HG03280 (cell line): Measurements from ENCODE around the gene GALNT7.
"Not testable (repeated sequence)": the region's sequence is repeated elsewhere in the genome, so short reads cannot be mapped to it uniquely, and the experiment has no call there.

Experiments used
- ATAC-seq: cut with Tn5 transposase; IDR thresholded peaks from one replicate; pipeline ENCODE4 v1.9.1; 2021; ENCODE audit warnings: mild to moderate bottlenecking, moderate library complexity; ENCODE audit not compliant: unreplicated experiment

GALNT7 gene

GRCh38 chr4:173168396-173169177 lies at the start of gene GALNT7:
Gene GALNT7 (plus strand): TSS chr4:173168811. CDS start chr4:173168836, 25 bp downstream.
- ATAC-seq, result peak; percentile 33

- ATAC-seq, result not testable (repeated sequence)
Measured at GRCh38 chr4:173118819-173119218, 49.8 kb upstream of the GALNT7 start.

- ATAC-seq, result no peak
Measured at GRCh38 chr4:173119818-173120217, 48.8 kb upstream of the GALNT7 start.

- peak; percentile 90 for ATAC-seq
Measured at GRCh38 chr4:173121076-173121561, 47.5 kb upstream of the GALNT7 start.

- ATAC-seq, result no peak
Measured at GRCh38 chr4:173124209-173124865, 44.3 kb upstream of the GALNT7 start.

- ATAC-seq, result no peak
Measured at GRCh38 chr4:173125216-173125812, 43.3 kb upstream of the GALNT7 start.

- no peak for ATAC-seq
Measured at GRCh38 chr4:173128199-173128890, 40.3 kb upstream of the GALNT7 start.

- ATAC-seq, result no peak
Measured at GRCh38 chr4:173130687-173131086, 37.9 kb upstream of the GALNT7 start.

GRCh38 chr4:173134426-173134825 lies 34.2 kb upstream of the GALNT7 start:
- ATAC-seq, result no peak

GRCh38 chr4:173135241-173135847 lies 33.3 kb upstream of the GALNT7 start:
- no peak for ATAC-seq

- ATAC-seq, result no peak
Measured at GRCh38 chr4:173138624-173139023, 30.0 kb upstream of the GALNT7 start.

GRCh38 chr4:173139561-173139960 lies 29.1 kb upstream of the GALNT7 start:
- ATAC-seq, result no peak

GRCh38 chr4:173145131-173145530 lies 23.5 kb upstream of the GALNT7 start:
- no peak for ATAC-seq

- no peak for ATAC-seq
Measured at GRCh38 chr4:173146456-173146855, 22.2 kb upstream of the GALNT7 start.

GRCh38 chr4:173151496-173151895 lies 17.1 kb upstream of the GALNT7 start:
- ATAC-seq, result no peak

GRCh38 chr4:173152104-173152503 lies 16.5 kb upstream of the GALNT7 start:
- no peak for ATAC-seq

GRCh38 chr4:173153445-173153844 lies 15.2 kb upstream of the GALNT7 start:
- ATAC-seq, result no peak

GRCh38 chr4:173159791-173160190 lies 8.8 kb upstream of the GALNT7 start:
- no peak for ATAC-seq

- no peak for ATAC-seq
Measured at GRCh38 chr4:173160871-173161270, 7.7 kb upstream of the GALNT7 start.

- ATAC-seq, result no peak
Measured at GRCh38 chr4:173161311-173161710, 7.3 kb upstream of the GALNT7 start.

GRCh38 chr4:173165706-173166105 lies 2.9 kb upstream of the GALNT7 start:
- no peak for ATAC-seq
